Measurements from ENCODE around the gene RIN3.

DNA sequence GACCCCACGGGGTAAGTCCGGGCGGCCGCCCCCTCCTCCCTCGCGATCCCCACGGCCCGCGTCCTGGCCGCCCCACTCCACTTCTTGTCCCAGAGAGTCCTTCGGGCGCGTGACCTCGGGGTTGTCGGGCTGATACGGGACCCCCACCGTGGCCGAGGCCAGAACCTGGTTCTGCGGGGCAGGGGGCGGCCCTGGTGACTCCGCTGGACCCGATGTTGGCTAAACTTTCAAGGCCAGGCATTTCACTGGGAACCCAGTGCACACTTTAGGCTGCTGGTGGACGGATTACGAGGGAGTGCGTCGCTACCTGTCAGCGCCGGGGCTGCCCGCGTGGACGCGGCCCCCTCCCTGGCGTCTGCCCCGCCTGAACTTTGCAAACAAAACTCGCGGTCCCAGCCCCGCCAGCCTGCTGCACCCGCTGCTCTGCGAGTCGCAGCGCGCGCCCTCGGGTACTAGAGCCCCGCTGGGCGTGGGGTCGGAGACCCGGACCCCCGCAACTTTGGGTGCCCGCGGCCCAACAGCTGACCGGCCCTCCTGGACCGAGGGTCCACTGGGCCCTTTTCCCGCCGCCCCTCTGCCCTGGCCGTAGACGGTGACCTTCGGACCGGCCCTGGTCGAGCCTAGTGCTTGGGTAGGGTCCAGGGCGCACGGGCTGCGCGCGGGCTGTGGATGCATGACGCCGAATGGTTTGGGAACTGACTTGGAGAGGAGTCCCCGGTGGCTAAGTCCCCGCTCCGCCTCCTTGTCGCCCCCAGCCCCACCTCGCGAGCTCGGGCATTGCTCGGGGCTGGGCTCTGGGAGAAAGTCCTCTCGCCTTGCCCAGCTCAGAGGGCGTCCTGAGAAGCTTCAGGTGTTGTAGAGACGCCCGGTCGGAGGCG is 624 bp downstream of the RIN3 start:
- no peak for TF ChIP-seq POLR2A (IDR thresholded peaks at IDR 0.05; ENCODE audit: low read depth, low read length)
- TF ChIP-seq, protein P1, sequence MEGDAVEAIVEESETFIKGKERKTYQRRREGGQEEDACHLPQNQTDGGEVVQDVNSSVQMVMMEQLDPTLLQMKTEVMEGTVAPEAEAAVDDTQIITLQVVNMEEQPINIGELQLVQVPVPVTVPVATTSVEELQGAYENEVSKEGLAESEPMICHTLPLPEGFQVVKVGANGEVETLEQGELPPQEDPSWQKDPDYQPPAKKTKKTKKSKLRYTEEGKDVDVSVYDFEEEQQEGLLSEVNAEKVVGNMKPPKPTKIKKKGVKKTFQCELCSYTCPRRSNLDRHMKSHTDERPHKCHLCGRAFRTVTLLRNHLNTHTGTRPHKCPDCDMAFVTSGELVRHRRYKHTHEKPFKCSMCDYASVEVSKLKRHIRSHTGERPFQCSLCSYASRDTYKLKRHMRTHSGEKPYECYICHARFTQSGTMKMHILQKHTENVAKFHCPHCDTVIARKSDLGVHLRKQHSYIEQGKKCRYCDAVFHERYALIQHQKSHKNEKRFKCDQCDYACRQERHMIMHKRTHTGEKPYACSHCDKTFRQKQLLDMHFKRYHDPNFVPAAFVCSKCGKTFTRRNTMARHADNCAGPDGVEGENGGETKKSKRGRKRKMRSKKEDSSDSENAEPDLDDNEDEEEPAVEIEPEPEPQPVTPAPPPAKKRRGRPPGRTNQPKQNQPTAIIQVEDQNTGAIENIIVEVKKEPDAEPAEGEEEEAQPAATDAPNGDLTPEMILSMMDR (conservative IDR thresholded peaks at IDR 0.05; ENCODE audit: low read depth, low read length), result no peak
- no peak for TF ChIP-seq RAD21 (IDR thresholded peaks at IDR 0.05; ENCODE audit: low read length)
- TF ChIP-seq, protein P2, sequence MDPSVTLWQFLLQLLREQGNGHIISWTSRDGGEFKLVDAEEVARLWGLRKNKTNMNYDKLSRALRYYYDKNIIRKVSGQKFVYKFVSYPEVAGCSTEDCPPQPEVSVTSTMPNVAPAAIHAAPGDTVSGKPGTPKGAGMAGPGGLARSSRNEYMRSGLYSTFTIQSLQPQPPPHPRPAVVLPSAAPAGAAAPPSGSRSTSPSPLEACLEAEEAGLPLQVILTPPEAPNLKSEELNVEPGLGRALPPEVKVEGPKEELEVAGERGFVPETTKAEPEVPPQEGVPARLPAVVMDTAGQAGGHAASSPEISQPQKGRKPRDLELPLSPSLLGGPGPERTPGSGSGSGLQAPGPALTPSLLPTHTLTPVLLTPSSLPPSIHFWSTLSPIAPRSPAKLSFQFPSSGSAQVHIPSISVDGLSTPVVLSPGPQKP (IDR thresholded peaks at IDR 0.05; ENCODE audit: borderline replicate concordance, low read depth, low read length), result no peak
